GM21529 (cell line): ENCODE measurements around the gene NUCKS1.

Experiments used
- ATAC-seq: cut with Tn5 transposase; IDR thresholded peaks from one replicate; pipeline ENCODE4 v1.9.1; 2021; ENCODE audit not compliant: unreplicated experiment

The NUCKS1 gene

GRCh38 chr1:205750138-205751035 is at the start of gene NUCKS1:
Gene NUCKS1, minus strand, starts transcription at chr1:205750182. Its CDS starts 209 bp downstream, at chr1:205749973.
- peak; percentile 83 for ATAC-seq

GRCh38 chr1:205798577-205798976 is 48.6 kb upstream of the NUCKS1 start:
- no peak for ATAC-seq

DNA sequence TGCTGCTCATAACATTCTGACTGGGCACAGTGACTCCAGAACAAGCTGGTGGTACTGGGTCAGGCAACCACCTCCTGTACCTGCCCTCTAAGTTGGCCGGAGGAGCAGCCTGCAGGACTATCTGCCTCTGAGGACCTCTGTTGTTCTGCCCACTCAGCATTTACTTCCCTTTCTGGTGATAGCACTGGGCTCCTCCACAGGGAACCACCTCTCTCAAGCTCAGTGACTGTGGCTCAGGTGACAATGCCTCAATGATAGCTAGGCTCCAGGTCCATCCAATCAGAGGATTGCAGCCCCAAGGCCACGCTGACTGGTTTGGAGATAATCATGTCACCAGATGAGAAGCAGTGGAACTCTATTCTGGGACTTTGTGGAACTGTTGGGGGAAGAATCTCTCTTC is 47.2 kb upstream of the NUCKS1 start:
- no peak for ATAC-seq

- ATAC-seq: no peak
Measured at GRCh38 chr1:205794011-205794730, 44.2 kb upstream of the NUCKS1 start.

DNA sequence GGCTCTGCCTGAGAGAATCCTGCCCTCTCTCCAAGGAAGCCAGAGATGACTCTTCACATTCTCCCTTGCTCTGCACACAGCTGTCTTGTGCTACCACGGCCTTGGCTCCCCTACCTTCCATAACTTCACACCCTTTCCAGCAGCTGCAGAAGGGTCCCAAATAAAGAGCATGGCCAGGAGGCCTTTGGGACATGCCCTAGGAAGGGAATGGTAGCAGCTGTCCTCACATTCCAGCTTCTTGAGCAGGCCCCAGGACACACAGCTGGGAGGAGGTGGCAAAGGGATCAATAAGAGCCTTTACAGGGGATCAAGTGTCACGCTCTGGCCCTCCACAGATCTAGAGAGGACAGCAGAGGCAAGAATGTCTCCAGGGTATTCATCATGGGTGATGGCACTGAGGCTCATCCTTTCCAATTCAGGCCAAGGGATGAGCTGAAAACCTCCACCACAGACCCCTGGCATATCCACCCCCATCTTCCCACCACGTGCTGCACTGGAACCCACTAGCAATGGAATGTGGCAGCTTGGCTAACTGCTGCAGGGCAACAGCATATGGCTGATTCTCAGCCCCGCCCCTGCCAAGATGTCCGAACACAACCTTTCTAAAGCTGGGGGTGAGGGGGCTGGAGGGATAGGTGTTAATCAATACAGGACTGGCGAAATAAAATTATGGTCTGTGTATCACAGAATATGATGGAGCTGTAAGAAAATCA is 43.1 kb upstream of the NUCKS1 start:
- peak; percentile 10 for ATAC-seq

DNA sequence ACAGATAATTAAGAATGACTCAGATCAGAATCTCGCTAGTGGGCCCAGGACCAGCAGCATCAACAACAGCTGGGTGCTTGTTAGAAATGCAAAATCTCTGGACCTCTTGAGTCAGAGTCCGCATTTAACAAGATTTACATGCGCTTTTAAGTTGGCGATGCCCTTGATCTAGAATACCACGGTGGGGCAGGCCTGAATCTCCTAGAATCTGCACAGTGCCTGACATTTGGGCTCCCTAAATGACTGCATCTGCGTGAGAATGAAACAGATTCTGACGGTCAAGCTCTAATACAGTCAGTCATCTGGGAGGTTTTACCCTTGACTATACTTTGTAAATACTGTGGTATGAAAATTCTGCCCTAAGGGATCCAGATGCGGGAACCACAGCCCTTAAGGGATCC is 42.5 kb upstream of the NUCKS1 start:
- ATAC-seq: peak; percentile 60

DNA sequence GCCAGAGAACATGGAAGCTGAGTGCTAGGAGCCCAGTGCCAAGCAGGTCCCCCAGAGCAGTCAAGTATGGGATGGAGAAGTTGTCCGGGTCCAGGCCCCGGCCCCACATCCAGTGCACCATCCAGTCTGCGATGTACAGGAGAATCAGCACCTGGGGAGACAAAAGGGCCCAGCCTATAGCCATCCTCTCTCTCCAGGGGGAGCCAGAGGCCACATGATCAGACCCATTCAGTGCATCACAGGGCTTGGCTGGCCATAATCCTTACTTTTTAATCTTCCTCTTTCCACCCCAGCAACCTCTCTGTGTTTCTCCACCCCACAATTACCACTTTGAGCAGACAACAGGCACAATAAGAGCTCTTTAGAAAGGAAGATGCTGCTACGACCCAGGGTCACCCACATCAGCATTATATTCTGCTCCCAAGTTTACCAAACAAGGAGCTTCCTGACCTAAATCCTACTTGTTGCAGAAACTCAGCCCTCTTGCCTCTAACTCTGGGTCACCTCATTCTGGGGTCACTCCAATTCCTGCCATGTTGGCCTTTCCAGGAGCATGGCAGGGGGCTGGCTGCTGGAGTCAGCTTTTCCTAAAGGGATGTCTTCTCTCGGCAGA is 41.7 kb upstream of the NUCKS1 start:
- ATAC-seq: no peak

DNA sequence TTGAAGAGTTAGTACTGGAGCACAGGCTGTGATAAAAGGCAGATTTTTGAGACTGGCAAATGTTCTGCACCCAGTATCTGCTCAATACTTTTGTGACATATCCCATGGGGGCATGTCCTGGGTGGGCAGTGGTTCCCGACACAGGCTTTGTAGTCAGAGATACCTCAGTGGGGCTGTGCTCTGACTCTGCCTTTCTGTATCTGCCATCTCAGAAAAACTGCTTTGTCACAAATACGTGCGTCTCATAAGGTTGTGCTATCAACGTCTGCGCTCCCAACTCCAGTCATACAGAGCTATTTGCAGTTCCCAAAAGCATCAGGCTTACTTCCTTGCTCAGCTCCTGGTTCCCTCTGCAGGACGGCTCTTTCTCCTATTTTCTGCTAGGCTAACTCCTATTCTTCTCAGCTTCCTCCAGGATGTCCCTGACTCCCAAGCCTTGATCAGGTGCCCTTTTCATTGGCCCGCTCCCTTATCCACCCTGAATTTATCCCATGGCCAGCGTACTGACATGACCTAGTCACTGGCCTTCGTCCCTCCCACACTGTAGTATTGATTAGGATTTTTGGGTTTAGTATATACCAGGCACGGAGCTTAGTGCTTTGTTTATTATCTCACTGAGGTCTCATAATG is 37.4 kb upstream of the NUCKS1 start:
- no peak for ATAC-seq

- no peak for ATAC-seq
Measured at GRCh38 chr1:205786601-205787000, 36.6 kb upstream of the NUCKS1 start.

GRCh38 chr1:205785446-205785845 is 35.5 kb upstream of the NUCKS1 start:
- no peak for ATAC-seq

DNA sequence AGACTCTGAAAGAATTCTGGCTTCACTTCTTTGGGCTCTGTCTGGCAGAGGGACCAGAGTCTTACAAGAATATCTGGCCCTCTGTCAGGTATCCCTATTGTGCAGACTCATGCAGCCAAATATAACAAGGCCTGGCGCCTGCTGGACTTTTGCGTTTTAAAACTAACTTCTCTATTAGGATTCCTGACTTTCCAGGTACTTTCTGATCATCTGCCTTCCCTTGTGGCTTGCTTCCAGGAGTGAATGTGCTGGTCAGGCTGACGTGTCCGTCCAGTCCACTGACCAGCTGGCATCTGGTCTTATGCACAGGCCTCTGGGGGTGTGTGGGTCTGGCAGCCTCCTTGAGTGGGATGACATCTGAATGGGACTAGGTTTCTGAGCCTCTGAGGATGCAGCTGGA is 33.9 kb upstream of the NUCKS1 start:
- no peak for ATAC-seq

- ATAC-seq: no peak
Measured at GRCh38 chr1:205783433-205783795, 33.4 kb upstream of the NUCKS1 start.

GRCh38 chr1:205782627-205783432 is 32.8 kb upstream of the NUCKS1 start:
- ATAC-seq: no peak

GRCh38 chr1:205780335-205780734 is 30.4 kb upstream of the NUCKS1 start:
- no peak for ATAC-seq

- ATAC-seq: no peak
Measured at GRCh38 chr1:205777994-205778393, 28.0 kb upstream of the NUCKS1 start.

DNA sequence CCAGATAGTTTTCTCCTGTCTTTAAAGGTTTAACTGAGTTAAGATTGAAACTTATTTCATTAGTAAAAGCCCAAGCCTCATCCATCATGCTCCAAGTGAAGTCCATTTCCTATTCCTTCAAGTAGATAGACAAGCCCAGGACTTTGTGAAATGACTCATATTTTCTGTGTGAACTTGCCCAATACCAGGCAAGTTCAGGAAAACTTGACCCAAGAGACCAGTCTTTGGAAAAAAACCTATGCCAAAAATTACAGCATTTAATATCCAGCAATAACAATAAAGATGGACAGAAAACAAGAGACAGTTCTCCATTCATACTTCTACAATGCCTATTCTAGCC is 25.7 kb upstream of the NUCKS1 start:
- no peak for ATAC-seq

- ATAC-seq: peak; percentile 80
Measured at GRCh38 chr1:205775015-205775716, 25.2 kb upstream of the NUCKS1 start, which contains the start of gene RAB29. Gene RAB29, minus strand, starts transcription at chr1:205775482. Its CDS starts 526 bp downstream, at chr1:205774956.

GRCh38 chr1:205774198-205775014 is 24.4 kb upstream of the NUCKS1 start:
- no peak for ATAC-seq
